HepG2 (cell line): ENCODE measurements around the gene UBE2S. TPM values are rescaled to one million over a fixed set of nuclear protein-coding genes. Genes with fewer than 3 reads are reported as not detected.

Experiments used
- ATAC-seq: fragments of 200-7000 bp; cut with Tn5 transposase; 3 replicates; pipeline ENCODE4 v1.9.1; 2020; ENCODE audit warnings: mild to moderate bottlenecking, moderate library complexity
- BruUV-seq: library from RNA; stranded (reverse); fragments of 400-500 nt; replicated peaks from 2 replicates; lab custom pipeline; 2021; lab: Mats Ljungman, UMichigan
- CTCF ChIA-PET: fragments of 300-600 bp; formaldehyde crosslinking; extraction: SDS; loops from one replicate; lab custom pipeline; 2021; ENCODE audit warnings: low total read pairs, inconsistent platforms, low intra/inter-chr PET ratio; lab: Yijun Ruan, JAX
- POLR2A ChIA-PET: fragments of 350-600 bp; sonication (Branson Sonifier 250); formaldehyde crosslinking; loops from one replicate; lab custom pipeline; 2020; ENCODE audit warnings: antibody characterized with exemption, inconsistent platforms; lab: Yijun Ruan, JAX
- DNase-seq: peaks from one replicate; pipeline ENCODE4 v3.0.0-alpha.2; 2015; ENCODE audit warnings: low spot score
- FAIRE-seq: peaks from 3 replicates; lab custom pipeline; 2011; peaks lifted over from hg19 to GRCh38; lab: Jason Lieb, UNC
- H2AFZ ChIP-seq: one replicate; pipeline ENCODE4 v1.6.1; 2011; ENCODE audit warnings: low read length, inconsistent platforms
- H3K27ac ChIP-seq: fragments of 300-600 bp; 3 replicates; pipeline ENCODE4 v1.8.0; 2011; ENCODE audit warnings: mixed run types, mild to moderate bottlenecking, mixed read lengths, low read length, inconsistent platforms; ENCODE audit not compliant: insufficient read depth; ENCODE audit errors: extremely low read length
- H3K27me3 ChIP-seq, 2 experiments: fragments of 200-600 bp in 1 of 2; 2 replicates in 1 of 2; 3 replicates in 1 of 2; pipeline versions ENCODE4 v1.6.0 to v1.8.0; 2011; ENCODE audit warnings: low read length in 2 of 2, mild to moderate bottlenecking in 2 of 2, moderate library complexity in 2 of 2, inconsistent platforms in 1 of 2; ENCODE audit not compliant: insufficient read depth in 2 of 2, control insufficient read depth in 1 of 2
- H3K36me3 ChIP-seq, 2 experiments: fragments of 200-600 bp in 1 of 2; replicated peaks in 1 of 2; 2 replicates in 1 of 2; 3 replicates in 1 of 2; pipeline versions ENCODE4 v1.5.1 to v1.8.0; 2011; ENCODE audit warnings: low read length in 2 of 2, inconsistent platforms in 1 of 2; ENCODE audit not compliant: insufficient read depth in 2 of 2, control insufficient read depth in 1 of 2
- H3K4me1 ChIP-seq: 2 replicates; pipeline ENCODE4 v1.5.1; 2012; ENCODE audit warnings: low read length, inconsistent platforms; ENCODE audit not compliant: insufficient read depth
- H3K4me2 ChIP-seq: 2 replicates; pipeline ENCODE4 v1.6.0; 2011; ENCODE audit warnings: low read depth, low read length, inconsistent platforms
- H3K4me3 ChIP-seq, 3 experiments: fragments of 200-600 bp in 1 of 3; sonication (generic), shearing (Covaris generic) in 1 of 3; replicated peaks in 1 of 3; 2 replicates each; pipeline ENCODE4 v1.5.1; 2011 to 2016; ENCODE audit warnings: low read length in 3 of 3, inconsistent platforms in 2 of 3, low read depth in 2 of 3, mild to moderate bottlenecking in 2 of 3, control low read depth in 1 of 3, mixed read lengths in 1 of 3; ENCODE audit not compliant: insufficient read depth in 1 of 3
- H3K79me2 ChIP-seq: one replicate; pipeline ENCODE4 v1.6.1; 2011; ENCODE audit warnings: low read length, inconsistent platforms; ENCODE audit not compliant: insufficient read depth
- H3K9ac ChIP-seq: 2 replicates; pipeline ENCODE4 v1.6.0; 2011; ENCODE audit warnings: mild to moderate bottlenecking, low read depth, low read length, inconsistent platforms; ENCODE audit not compliant: insufficient read depth
- H3K9me3 ChIP-seq: 2 replicates; pipeline ENCODE4 v1.5.1; 2012; ENCODE audit warnings: mild to moderate bottlenecking, low read length
- H4K20me1 ChIP-seq: 2 replicates; pipeline ENCODE4 v1.6.0; 2011; ENCODE audit warnings: inconsistent platforms, mild to moderate bottlenecking, low read length, moderate library complexity; ENCODE audit not compliant: insufficient read depth
- ARNT ChIP-seq: fragments of 450-650 bp; IDR thresholded peaks from 2 replicates; pipeline ENCODE4 v1.6.1; 2017
- GATA4 ChIP-seq: sonication (generic); IDR thresholded peaks from 2 replicates; pipeline ENCODE4 v1.6.1; 2016; ENCODE audit warnings: antibody characterized with exemption, low read depth, borderline replicate concordance
- SMAD3 ChIP-seq: sonication (generic); formaldehyde crosslinking; IDR thresholded peaks from 2 replicates; pipeline ENCODE4 v1.4.0; 2020; ENCODE audit warnings: missing genetic modification reagents
- XBP1 ChIP-seq: sonication (generic); formaldehyde crosslinking; IDR thresholded peaks from 2 replicates; pipeline ENCODE4 v1.5.0; 2020; ENCODE audit warnings: missing genetic modification reagents
- ZBTB38 ChIP-seq: sonication (generic); formaldehyde crosslinking; IDR thresholded peaks from 2 replicates; pipeline ENCODE4 v1.5.1; 2020; ENCODE audit warnings: mild to moderate bottlenecking, missing genetic modification reagents
- ZNF143 ChIP-seq: sonication (generic); formaldehyde crosslinking; IDR thresholded peaks from 2 replicates; pipeline ENCODE4 v1.4.0; 2020; ENCODE audit warnings: missing genetic modification reagents
- ZNF547 ChIP-seq: sonication (generic); formaldehyde crosslinking; IDR thresholded peaks from 2 replicates; pipeline ENCODE4 v1.5.1; 2020; ENCODE audit warnings: mild to moderate bottlenecking, missing genetic modification reagents
- ZNF687 ChIP-seq: sonication (generic); formaldehyde crosslinking; IDR thresholded peaks from 2 replicates; pipeline ENCODE4 v1.5.1; 2020; ENCODE audit warnings: mild to moderate bottlenecking, missing genetic modification reagents, moderate library complexity
- ZNF713 ChIP-seq: sonication (generic); formaldehyde crosslinking; IDR thresholded peaks from 2 replicates; pipeline ENCODE4 v1.4.0; 2020; ENCODE audit warnings: mild to moderate bottlenecking, missing genetic modification reagents
- ZNF878 ChIP-seq: sonication (generic); formaldehyde crosslinking; IDR thresholded peaks from 2 replicates; pipeline ENCODE4 v1.8.1; 2023; ENCODE audit warnings: mild to moderate bottlenecking, missing genetic modification reagents, moderate library complexity
- WGBS: methylation state at CpG from one replicate; pipeline ENCODE4 v1.1.6; 2017; ENCODE audit warnings: low lambda C conversion rate; 5-methylcytosine and 5-hydroxymethylcytosine counted together
- in situ Hi-C: cut with HindIII; loops from 2 replicates; pipeline ENCODE4 v1.10.0; 2017; ENCODE audit warnings: low pct_unique_long_range_greater_than_20kb; ENCODE audit not compliant: extremely low pct_ligation_motif_present
- intact Hi-C: fragments of 100-400 bp; cut with micrococcal nuclease; formaldehyde crosslinking; loops from one replicate; pipeline ENCODE4 v1.10.0; 2022; ENCODE audit not compliant: unreplicated experiment
- polyA plus RNA-seq, 8 experiments: library from polyadenylated mRNA; depleted of rRNA in 3 of 8; stranded (reverse) in 7 of 8; unstranded in 1 of 8; fragments of >200 nt; fragmentation: Illumina TruSeq in 4 of 8; extraction: Trizol in 4 of 8; gene quantifications; 2 replicates each; pipeline versions ENCODE4 v1.2.1 to v1.2.3, GENCODE V29; 2011 to 2016; ENCODE audit warnings: low read depth in 4 of 8, missing spikeins in 1 of 8, mixed read lengths in 1 of 8; ENCODE audit not compliant: insufficient read depth in 1 of 8
- total RNA-seq, 5 experiments: library from RNA; depleted of rRNA; stranded (reverse); fragments of >200 nt; fragmentation: Illumina TruSeq; extraction: Trizol; gene quantifications; 2 replicates each; pipeline ENCODE4 v1.2.3, GENCODE V29; 2016; ENCODE audit warnings: low read depth in 1 of 5
- TF ChIP-seq, protein P1 (sequence below): sonication (generic); formaldehyde crosslinking; IDR thresholded peaks from 2 replicates; pipeline ENCODE4 v1.9.0; 2021; ENCODE audit warnings: missing genetic modification reagents, borderline replicate concordance
- TF ChIP-seq, protein P2 (sequence below): sonication (generic); formaldehyde crosslinking; IDR thresholded peaks from 2 replicates; pipeline ENCODE4 v1.5.1; 2020; ENCODE audit warnings: mild to moderate bottlenecking, moderate library complexity, missing genetic modification reagents

Gene UBE2S
- total and polyA plus RNA-seq, 2 of the 13 experiments (the other 11 are each of a cell fraction or from before 2014, with no cell fraction given), result 32.2 to 39.3 TPM

GRCh38 chr19:55362174-55362989 is 45.2 kb downstream of the UBE2S start (continued):
- TF ChIP-seq ZNF687 (CRISPR knock-in tag) (0 out of 2 replicates have a peak, but pooled peaks have one; percentile 11), XBP1 (CRISPR knock-in tag) (no peak)

DNA sequence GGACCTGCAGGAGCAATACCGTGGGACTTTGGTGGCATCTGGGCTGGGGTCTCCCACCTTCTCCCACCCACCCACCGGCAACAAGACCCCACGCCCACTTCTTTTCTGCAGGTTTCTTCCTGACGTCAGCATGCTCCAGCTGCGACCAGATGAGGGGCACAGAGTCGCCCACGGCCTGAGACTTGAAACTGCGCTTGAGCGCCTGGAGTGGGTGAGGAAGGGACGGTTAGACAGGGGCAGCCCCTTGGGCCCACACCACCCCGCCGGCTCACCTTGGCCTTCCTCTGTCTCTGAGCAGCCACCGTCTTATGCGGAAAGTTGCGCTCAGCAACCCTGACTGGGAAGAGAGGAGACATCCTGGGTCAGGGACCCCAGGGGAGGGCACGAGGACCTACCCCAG is 46.7 kb downstream of the UBE2S start:
- Histone ChIP-seq H3K79me2 (no peaks in the 10 kb centered on the region), H3K4me3 (no peak overlapping the region), H3K4me2 (no peak overlapping the region), H3K36me3 (no peaks in the 10 kb centered on the region), H3K4me1 (peaks cover 14% of the 10 kb centered on the region), H3K9me3 (no peaks in the 10 kb centered on the region), H3K9ac (no peak overlapping the region), H2AFZ (no peak overlapping the region), H4K20me1 (no peaks in the 10 kb centered on the region), H3K27me3 (peaks cover 5 to 36% of the 10 kb centered on the region in 2 experiments), H3K27ac (no peak overlapping the region)
- FAIRE-seq (no peak), ATAC-seq (no peak), DNase-seq (no peak)
- intact Hi-C loops (no loop called here), in situ Hi-C loops (no loop called here)
- ChIA-PET CTCF (no interaction called here), POLR2A (no interaction called here)
- no TSS peak for BruUV-seq
- WGBS, result 76% methylated on average over 13 of the region's 16 CpGs
- TF ChIP-seq, protein P1, sequence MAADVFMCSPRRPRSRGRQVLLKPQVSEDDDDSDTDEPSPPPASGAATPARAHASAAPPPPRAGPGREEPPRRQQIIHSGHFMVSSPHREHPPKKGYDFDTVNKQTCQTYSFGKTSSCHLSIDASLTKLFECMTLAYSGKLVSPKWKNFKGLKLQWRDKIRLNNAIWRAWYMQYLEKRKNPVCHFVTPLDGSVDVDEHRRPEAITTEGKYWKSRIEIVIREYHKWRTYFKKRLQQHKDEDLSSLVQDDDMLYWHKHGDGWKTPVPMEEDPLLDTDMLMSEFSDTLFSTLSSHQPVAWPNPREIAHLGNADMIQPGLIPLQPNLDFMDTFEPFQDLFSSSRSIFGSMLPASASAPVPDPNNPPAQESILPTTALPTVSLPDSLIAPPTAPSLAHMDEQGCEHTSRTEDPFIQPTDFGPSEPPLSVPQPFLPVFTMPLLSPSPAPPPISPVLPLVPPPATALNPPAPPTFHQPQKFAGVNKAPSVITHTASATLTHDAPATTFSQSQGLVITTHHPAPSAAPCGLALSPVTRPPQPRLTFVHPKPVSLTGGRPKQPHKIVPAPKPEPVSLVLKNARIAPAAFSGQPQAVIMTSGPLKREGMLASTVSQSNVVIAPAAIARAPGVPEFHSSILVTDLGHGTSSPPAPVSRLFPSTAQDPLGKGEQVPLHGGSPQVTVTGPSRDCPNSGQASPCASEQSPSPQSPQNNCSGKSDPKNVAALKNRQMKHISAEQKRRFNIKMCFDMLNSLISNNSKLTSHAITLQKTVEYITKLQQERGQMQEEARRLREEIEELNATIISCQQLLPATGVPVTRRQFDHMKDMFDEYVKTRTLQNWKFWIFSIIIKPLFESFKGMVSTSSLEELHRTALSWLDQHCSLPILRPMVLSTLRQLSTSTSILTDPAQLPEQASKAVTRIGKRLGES (CRISPR knock-in tag), result no peak
- TF ChIP-seq ZNF713 (CRISPR knock-in tag) (no peak), ZNF547 (CRISPR knock-in tag) (no peak), ZNF143 (no peak), ZBTB38 (CRISPR knock-in tag) (no peak), SMAD3 (no peak), ZNF878 (CRISPR knock-in tag) (no peak), ARNT (no peak), XBP1 (CRISPR knock-in tag) (no peak), GATA4 (no peak)
- TF ChIP-seq, protein P2, sequence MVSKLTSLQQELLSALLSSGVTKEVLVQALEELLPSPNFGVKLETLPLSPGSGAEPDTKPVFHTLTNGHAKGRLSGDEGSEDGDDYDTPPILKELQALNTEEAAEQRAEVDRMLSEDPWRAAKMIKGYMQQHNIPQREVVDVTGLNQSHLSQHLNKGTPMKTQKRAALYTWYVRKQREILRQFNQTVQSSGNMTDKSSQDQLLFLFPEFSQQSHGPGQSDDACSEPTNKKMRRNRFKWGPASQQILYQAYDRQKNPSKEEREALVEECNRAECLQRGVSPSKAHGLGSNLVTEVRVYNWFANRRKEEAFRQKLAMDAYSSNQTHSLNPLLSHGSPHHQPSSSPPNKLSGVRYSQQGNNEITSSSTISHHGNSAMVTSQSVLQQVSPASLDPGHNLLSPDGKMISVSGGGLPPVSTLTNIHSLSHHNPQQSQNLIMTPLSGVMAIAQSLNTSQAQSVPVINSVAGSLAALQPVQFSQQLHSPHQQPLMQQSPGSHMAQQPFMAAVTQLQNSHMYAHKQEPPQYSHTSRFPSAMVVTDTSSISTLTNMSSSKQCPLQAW, result no peak
